PC-3 (cell line): ENCODE measurements around the gene SLC19A1.

Source experiments
- EZH2 ChIP-seq: fragments of 300-600 bp; sonication (generic); IDR thresholded peaks from one replicate; pipeline ENCODE4 v1.6.1; 2017; ENCODE audit warnings: antibody characterized with exemption, mild to moderate bottlenecking, low read length; ENCODE audit not compliant: unreplicated experiment
- EZH2phosphoT487 ChIP-seq: fragments of 300-600 bp; sonication (generic); IDR thresholded peaks from 2 replicates; pipeline ENCODE4 v1.6.1; 2018; ENCODE audit warnings: mild to moderate bottlenecking, antibody characterized with exemption, low read length, borderline replicate concordance
- TF ChIP-seq, protein P1 (sequence below): fragments of 300-600 bp; sonication (generic); conservative IDR thresholded peaks from 2 replicates; pipeline ENCODE4 v1.5.1; 2017; ENCODE audit warnings: antibody characterized with exemption, low read depth, mild to moderate bottlenecking, low read length

DNA sequence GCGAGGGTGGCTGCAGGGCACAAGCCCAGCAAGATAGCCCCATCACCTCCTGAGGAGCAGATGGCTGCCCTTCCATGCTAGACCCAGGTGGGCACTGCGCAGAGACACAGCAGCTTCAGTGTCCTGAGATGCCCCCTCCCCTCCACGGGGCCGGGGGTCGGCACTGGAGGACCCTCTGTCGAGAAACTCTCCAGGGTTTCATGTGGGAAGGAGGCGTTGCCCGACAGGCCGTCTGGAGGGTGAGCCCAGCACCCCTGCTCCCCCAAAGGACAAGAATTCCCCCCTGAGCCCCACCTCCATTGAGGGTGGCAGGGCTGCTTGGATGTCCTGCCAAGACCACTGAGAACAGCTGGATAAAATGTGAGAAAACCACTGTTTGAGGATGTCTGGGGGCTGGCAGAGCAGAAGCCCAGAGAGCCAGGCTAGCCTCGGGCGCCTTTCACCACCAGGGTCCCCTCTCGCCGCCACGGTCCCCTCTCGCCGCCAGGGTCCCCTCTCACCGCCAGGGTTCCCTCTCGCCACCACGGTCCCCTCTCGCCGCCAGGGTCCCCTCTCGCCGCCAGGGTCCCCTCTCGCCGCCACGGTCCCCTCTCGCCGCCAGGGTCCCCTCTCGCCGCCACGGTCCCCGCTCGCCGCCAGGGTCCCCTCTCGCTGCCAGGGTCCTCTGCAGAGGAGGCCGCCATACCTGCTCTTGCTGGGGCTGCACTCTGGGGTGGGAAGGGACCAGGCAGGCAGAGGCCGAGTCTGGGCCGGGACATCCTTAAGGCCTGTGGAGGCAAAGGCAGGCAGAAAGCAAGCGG is 44.2 kb downstream of the SLC19A1 start:
- no peak for TF ChIP-seq EZH2
- TF ChIP-seq, protein P1, sequence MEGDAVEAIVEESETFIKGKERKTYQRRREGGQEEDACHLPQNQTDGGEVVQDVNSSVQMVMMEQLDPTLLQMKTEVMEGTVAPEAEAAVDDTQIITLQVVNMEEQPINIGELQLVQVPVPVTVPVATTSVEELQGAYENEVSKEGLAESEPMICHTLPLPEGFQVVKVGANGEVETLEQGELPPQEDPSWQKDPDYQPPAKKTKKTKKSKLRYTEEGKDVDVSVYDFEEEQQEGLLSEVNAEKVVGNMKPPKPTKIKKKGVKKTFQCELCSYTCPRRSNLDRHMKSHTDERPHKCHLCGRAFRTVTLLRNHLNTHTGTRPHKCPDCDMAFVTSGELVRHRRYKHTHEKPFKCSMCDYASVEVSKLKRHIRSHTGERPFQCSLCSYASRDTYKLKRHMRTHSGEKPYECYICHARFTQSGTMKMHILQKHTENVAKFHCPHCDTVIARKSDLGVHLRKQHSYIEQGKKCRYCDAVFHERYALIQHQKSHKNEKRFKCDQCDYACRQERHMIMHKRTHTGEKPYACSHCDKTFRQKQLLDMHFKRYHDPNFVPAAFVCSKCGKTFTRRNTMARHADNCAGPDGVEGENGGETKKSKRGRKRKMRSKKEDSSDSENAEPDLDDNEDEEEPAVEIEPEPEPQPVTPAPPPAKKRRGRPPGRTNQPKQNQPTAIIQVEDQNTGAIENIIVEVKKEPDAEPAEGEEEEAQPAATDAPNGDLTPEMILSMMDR, result no peak
- TF ChIP-seq EZH2phosphoT487, result no peak
